SW 1271 (cell line): ENCODE data around the gene NTRK3.

ENCODE experiments used
- DNase-seq, 2 experiments: peaks; one replicate each; lab custom pipeline; 2025; lab: John Stamatoyannopoulos, UW

NTRK3 gene

GRCh38 chr15:88179562-88179961 is 77.0 kb downstream of the NTRK3 start:
- no peak for DNase-seq

DNA sequence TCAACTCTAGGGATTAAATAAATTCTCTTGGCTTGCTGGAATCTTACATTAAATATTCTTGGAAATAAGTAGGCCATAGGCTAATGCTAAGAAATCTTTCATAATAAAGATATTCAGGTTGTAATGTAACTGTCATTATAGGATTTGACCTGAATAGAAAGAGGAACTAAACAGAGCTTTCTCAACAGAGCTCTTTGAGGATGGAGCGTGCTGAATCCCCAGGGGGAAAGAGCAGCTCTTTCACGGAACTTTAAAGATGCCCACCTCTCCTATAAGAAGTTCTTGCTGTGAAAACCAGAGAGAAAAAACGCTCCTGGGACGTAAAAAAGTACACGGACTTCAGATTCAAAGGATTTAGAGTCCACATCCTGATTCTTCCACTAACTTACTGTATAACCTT is 77.9 kb downstream of the NTRK3 start:
- DNase-seq, result no peak

GRCh38 chr15:88177451-88177850 is 79.1 kb downstream of the NTRK3 start:
- DNase-seq, result no peak

DNA sequence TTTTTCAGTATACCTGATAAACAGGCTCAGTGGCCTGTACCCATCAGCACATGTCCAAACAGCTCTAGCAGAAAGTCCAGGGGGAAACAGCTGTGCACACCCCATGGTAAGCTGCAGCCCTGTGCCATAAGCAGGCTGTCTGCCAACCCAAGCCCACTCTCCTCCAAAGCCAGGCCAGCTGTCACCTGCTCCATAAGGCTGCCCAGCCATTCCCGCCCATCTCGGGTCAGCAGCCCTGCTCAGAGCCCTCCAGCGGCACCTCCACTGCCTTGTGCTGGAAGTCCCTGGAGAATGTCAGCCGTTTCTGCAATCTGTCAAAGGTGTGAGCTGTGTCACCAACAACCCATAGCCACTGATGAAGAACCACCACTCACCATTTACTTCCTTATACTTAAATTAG is 82.0 kb downstream of the NTRK3 start:
- DNase-seq, result no peak

DNA sequence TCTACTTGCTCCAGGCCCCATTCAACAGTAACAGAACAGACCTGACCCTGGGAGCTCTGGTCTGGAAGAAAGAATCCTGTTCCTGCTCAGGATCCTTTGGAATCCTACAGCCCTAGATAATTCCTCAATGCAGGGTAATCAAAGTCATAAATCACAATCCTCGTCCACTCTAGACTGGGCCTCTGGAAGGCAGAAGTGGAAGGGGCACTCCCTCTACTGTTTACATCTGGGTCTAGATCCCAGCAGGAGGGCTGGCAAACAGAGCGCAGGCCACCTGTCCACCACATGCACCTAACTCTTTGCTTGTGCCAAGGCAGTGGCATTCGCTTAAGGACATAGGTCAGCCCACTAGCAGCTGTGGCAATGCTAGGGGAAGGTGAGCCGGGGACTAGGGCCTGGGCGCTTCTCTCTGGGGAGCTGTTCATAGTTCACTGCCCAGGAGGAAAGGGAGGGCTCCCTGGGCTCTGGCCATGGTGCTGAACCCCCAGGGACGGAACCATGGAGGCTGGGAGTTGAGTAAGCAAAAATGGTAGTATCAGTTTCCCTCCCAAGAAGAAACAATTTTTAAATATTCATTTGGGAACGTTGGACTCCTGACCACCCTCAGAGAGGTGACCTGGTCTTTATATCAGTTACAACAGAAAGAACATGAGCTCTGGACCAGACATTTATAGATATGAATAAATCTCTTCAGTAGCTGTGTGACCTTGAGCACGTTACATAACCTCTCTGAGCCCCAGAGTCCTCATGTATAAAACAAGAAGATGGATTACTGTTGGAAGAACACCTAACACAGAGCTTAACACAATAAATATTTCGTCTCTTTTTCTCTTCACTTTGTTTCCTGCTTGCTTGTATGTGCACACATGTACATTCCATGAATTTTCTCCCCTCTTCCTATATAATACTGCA is 90.2 kb downstream of the NTRK3 start:
- no peak for DNase-seq

DNA sequence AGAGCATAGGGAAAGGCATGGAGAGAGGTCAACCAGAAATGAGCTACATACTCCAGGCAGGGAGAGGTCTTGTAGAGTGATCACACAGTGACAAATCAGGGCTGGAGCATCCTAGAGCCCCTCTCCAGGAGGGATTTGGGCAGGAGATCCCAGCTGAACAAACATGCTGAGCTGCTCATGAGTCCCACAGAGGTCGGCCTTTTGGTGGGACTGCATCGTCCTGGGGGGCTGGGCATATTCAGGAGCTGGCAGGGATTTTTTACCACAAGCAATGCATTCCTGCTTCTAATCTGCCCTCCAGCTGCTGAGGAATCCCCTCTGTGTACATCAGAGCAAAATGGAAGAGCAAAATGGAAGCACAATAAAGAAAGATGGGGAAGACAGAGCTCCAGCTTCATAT is 94.9 kb downstream of the NTRK3 start:
- DNase-seq, result no peak

- no peak for DNase-seq
Measured at GRCh38 chr15:88155310-88155709, 101.2 kb downstream of the NTRK3 start.

DNA sequence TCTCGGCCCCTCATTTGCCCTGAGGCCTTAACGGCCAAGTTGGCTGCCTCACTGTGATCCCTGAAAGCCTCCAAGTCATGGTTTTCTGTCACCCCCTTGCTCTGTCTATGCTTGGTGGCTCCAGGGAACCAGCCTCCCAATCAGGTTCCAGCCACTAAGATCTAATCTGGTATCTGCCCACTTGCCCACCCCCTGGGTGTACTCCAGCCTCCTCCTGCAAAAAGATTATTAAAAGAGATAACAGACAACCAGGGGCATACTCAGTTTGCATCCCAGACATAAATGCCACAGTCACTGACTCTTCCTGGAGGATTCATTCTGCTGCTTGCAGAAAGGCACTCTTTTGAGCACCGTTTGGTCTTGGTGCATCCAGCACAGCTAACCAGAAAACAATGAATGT is 103.9 kb downstream of the NTRK3 start:
- DNase-seq, result no peak

- no peak for DNase-seq
Measured at GRCh38 chr15:88147760-88148159, 108.8 kb downstream of the NTRK3 start.

- no peak for DNase-seq
Measured at GRCh38 chr15:88144921-88145653, 111.5 kb downstream of the NTRK3 start.

GRCh38 chr15:88142121-88142520 is 114.4 kb downstream of the NTRK3 start:
- DNase-seq, result no peak

DNA sequence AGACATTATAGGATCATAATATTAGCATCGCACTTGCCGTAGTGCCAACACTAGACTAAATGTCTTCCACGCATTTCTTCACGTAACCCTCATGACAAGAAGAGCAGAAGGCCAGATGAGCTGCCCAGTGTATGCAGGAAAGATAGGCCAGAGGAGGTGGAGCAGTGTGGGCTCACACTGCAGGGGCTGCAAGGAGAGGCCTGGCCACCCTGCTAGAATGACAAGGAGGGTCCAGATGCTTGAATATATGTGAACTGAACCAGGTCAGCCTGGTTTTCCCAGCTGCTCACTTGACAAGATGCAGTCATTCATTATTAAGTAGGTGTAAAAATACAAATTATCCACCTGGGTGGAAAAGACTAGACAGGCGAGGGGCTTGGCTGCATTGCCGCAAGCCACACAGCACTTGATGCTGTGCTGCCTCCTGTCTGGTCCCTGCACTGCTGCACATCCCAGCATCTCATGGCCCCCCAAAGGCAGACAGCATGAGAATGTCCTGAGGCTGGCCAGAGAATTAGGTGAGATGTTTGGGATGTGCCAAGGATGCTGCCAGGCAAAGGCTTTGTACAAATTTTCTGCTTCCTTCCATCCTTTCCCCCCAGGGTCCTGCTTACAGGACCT is 115.2 kb downstream of the NTRK3 start:
- no peak for DNase-seq

DNA sequence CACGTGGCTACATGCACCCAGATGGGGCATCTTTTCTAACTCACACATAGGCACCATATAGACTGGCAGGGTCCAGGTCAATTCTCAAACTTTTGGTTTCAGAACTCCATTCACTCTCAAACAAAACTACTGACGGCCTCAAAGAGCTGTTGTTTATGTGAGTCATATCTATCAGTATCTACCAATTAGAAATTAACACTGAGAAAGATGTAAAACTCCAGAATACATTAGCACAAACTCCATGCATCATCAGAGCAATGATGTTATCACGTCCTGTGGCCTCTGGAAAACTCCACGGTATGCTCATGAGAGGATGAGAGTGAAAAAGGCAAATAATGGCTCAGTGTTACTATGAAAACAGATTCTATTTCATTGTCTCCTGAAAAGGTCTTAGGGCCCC is 116.1 kb downstream of the NTRK3 start:
- DNase-seq, result no peak

- no peak for DNase-seq
Measured at GRCh38 chr15:88139936-88140335, 116.6 kb downstream of the NTRK3 start.

GRCh38 chr15:88133795-88134194 is 122.7 kb downstream of the NTRK3 start:
- no peak for DNase-seq

DNA sequence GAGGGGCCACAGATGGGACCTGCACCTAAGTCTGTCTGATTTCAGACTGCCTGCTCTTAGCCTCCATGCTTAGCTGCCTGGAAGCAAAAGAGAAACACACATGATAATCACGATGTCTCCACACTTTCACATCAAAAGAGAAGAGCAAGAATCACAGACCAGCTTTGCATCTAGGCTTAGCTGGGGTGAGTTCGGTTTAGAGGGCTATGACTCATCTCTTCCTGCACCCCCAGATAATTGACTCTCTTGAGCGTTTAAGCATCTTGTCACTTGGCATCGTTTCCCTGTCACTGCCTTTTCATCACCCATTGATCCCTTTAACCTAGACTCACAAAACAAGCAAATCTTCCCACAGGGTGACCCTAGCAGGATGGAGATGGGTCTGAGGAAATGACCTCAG is 124.0 kb downstream of the NTRK3 start:
- DNase-seq, result no peak

GRCh38 chr15:88131937-88132336 is 124.6 kb downstream of the NTRK3 start:
- no peak for DNase-seq

DNA sequence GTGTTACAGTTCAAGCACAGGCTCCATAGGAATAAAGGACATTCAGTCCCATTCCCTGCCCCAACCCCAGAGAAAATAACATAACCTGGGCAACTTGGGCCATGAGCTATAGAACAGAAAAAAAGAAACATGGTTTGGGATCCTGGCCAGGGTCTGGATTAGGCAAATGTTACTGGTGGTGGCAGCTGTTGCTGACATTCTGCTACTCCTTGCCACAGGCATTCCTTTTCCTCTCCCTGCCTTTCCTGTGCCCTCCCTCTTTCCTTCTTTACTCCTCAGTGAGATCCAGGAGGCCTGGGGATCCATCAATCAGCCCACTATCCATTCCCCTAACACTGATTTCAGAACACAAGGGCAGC is 129.1 kb downstream of the NTRK3 start:
- DNase-seq, result no peak

DNA sequence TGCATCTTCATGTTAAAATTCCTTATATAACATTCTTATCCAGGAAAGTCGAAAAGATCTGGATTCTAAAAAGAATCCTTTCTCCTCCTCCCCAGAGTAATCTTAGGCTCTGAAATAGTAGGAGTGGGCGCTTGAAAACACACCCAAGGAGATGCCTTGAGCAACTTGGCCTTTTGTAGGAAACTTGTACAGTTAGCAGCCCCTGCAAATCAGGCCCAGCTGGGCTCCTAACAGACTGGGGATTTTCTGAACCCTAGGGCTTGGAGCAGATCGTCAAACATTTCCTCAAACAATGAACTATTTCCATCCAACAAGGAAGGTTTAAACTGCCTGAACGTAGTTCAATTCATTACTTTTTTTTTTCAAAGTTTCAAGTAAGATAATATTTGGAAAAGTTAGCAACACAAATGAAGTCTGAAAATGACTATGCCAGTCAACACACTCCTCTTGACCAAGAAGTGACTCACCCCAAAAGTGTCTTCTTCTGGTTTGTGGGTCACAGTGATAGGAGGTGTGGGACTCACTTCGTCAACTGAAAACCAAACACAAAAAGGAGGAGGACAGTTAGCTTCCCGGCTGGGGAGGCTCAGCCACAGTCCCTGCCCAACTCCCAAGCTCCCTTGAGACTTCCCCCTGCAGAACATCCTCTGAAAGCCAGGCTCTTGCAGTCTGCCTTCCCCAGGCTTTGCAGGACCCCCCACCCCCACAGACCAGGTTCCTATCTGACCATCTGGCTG is 129.7 kb downstream of the NTRK3 start:
- no peak for DNase-seq

- DNase-seq, result no peak
Measured at GRCh38 chr15:88125576-88125975, 131.0 kb downstream of the NTRK3 start.

DNA sequence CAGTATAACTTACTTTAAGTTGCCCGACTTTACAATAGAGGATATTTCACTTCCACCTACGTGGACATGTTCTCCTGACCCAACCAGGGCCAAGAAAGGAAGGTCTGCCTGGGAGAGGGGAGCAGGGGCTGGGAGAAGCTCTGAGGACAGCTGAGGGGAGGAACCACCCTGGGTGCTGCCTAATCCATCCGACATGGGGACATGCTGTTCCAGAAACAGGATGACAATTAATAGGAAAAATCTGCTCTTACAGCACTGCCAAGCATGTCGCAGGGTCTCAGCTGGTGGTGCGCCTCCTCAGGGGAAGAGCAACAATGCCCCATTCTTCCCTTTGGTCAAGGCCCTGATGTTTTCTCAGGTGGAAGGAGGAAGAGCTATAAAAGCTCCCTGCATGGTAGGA is 132.3 kb downstream of the NTRK3 start:
- no peak for DNase-seq

GRCh38 chr15:88121968-88122530 is 134.5 kb downstream of the NTRK3 start:
- no peak for DNase-seq
